Liver (tissue), 9 donors: ENCODE results near the gene VASN. TPM values are rescaled to one million over a fixed set of nuclear protein-coding genes. Genes with fewer than 3 reads are reported as not detected.

Source experiments
- DNase-seq: peaks from one replicate; pipeline ENCODE4 v3.0.0-alpha.2; 2017; ENCODE audit warnings: low spot score
- H3K27ac ChIP-seq, 2 donors: one replicate each; pipeline ENCODE4 v1.7.0; 2013; ENCODE audit warnings: inconsistent platforms in 2 of 2, low read length in 2 of 2, control low read depth in 1 of 2, low read depth in 1 of 2, mild to moderate bottlenecking in 1 of 2
- H3K27me3 ChIP-seq, 4 donors: one replicate each; pipeline versions ENCODE4 v1.6.1 to v1.7.0; 2013; ENCODE audit warnings: low read length in 3 of 4, inconsistent platforms in 1 of 4, mild to moderate bottlenecking in 1 of 4, moderate library complexity in 1 of 4; ENCODE audit not compliant: control insufficient read depth in 4 of 4, insufficient read depth in 4 of 4
- H3K36me3 ChIP-seq, 4 donors: one replicate each; pipeline versions ENCODE4 v1.6.1 to v1.7.0; 2013; ENCODE audit warnings: low read length in 3 of 4, mild to moderate bottlenecking in 3 of 4, low read depth in 1 of 4, moderate library complexity in 1 of 4; ENCODE audit not compliant: control insufficient read depth in 4 of 4, insufficient read depth in 3 of 4
- H3K4me1 ChIP-seq, 4 donors: one replicate each; pipeline versions ENCODE4 v1.6.1 to v1.7.0; 2013; ENCODE audit warnings: low read length in 3 of 4, mild to moderate bottlenecking in 3 of 4, moderate library complexity in 1 of 4; ENCODE audit not compliant: control insufficient read depth in 4 of 4, insufficient read depth in 4 of 4
- H3K4me3 ChIP-seq, 3 donors: one replicate each; pipeline versions ENCODE4 v1.6.1 to v1.7.0; 2013; ENCODE audit warnings: low read length in 3 of 3, control low read depth in 1 of 3, low read depth in 1 of 3, mild to moderate bottlenecking in 1 of 3
- H3K9ac ChIP-seq, 2 donors: one replicate each; pipeline ENCODE4 v1.7.0; 2013; ENCODE audit warnings: low read length in 2 of 2, mild to moderate bottlenecking in 2 of 2, moderate library complexity in 2 of 2, control low read depth in 1 of 2, low read depth in 1 of 2
- H3K9me3 ChIP-seq, 4 donors: one replicate each; pipeline versions ENCODE4 v1.6.1 to v1.7.0; 2013; ENCODE audit warnings: low read length in 3 of 4; ENCODE audit not compliant: control insufficient read depth in 4 of 4
- ATF3 ChIP-seq: IDR thresholded peaks from 2 replicates; pipeline ENCODE4 v1.6.1; 2016; ENCODE audit warnings: antibody characterized with exemption
- CTCF ChIP-seq: fragments of 150-350 bp; IDR thresholded peaks from 2 replicates; pipeline ENCODE4 v1.5.1; 2017; ENCODE audit warnings: improper control_type of control experiment, low read depth, low read length; ENCODE audit not compliant: missing input control
- EGR1 ChIP-seq, 2 donors: IDR thresholded peaks; 2 replicates each; pipeline ENCODE4 v1.6.1; 2016 to 2018; ENCODE audit warnings: antibody characterized with exemption in 2 of 2, low read depth in 2 of 2
- FOXA1 ChIP-seq: IDR thresholded peaks from 2 replicates; pipeline ENCODE4 v1.6.1; 2016; ENCODE audit warnings: antibody characterized with exemption
- FOXA2 ChIP-seq: IDR thresholded peaks from 2 replicates; pipeline ENCODE4 v1.6.1; 2016; ENCODE audit warnings: antibody characterized with exemption
- GABPA ChIP-seq, 2 donors: IDR thresholded peaks in 1 of 2; conservative IDR thresholded peaks in 1 of 2; 2 replicates each; pipeline ENCODE4 v1.6.1; 2016; ENCODE audit warnings: antibody characterized with exemption in 2 of 2, mild to moderate bottlenecking in 1 of 2, moderate library complexity in 1 of 2
- HNF4A ChIP-seq, 2 donors: conservative IDR thresholded peaks; 2 replicates each; pipeline ENCODE4 v1.6.1; 2016; ENCODE audit warnings: antibody characterized with exemption in 2 of 2, mild to moderate bottlenecking in 2 of 2
- HNF4G ChIP-seq: IDR thresholded peaks from 2 replicates; pipeline ENCODE4 v1.6.1; 2016; ENCODE audit warnings: antibody characterized with exemption
- JUND ChIP-seq, 2 donors: IDR thresholded peaks; 2 replicates each; pipeline ENCODE4 v1.6.1; 2016; ENCODE audit warnings: antibody characterized with exemption in 2 of 2
- MAX ChIP-seq: IDR thresholded peaks from 2 replicates; pipeline ENCODE4 v1.6.1; 2016; ENCODE audit warnings: antibody characterized with exemption
- NR2F2 ChIP-seq: IDR thresholded peaks from 2 replicates; pipeline ENCODE4 v1.6.1; 2016; ENCODE audit warnings: antibody characterized with exemption
- RAD21 ChIP-seq, 2 donors: IDR thresholded peaks; 2 replicates each; pipeline ENCODE4 v1.6.1; 2016; ENCODE audit warnings: antibody characterized with exemption in 2 of 2, mild to moderate bottlenecking in 2 of 2
- REST ChIP-seq: IDR thresholded peaks from 2 replicates; pipeline ENCODE4 v1.6.1; 2016; ENCODE audit warnings: antibody characterized with exemption, mild to moderate bottlenecking
- RXRA ChIP-seq, 2 donors: IDR thresholded peaks; 2 replicates each; pipeline ENCODE4 v1.6.1; 2017 to 2018; ENCODE audit warnings: antibody characterized with exemption in 2 of 2, mild to moderate bottlenecking in 1 of 2
- SP1 ChIP-seq: IDR thresholded peaks from 2 replicates; pipeline ENCODE4 v1.6.1; 2018; ENCODE audit warnings: antibody characterized with exemption, mild to moderate bottlenecking
- TAF1 ChIP-seq: conservative IDR thresholded peaks from 2 replicates; pipeline ENCODE4 v1.6.1; 2016; ENCODE audit warnings: antibody characterized with exemption, mild to moderate bottlenecking
- YY1 ChIP-seq: IDR thresholded peaks from 2 replicates; pipeline ENCODE4 v1.6.1; 2016; ENCODE audit warnings: antibody characterized with exemption, mild to moderate bottlenecking
- ZBTB33 ChIP-seq: IDR thresholded peaks from 2 replicates; pipeline ENCODE4 v1.6.1; 2016; ENCODE audit warnings: antibody characterized with exemption
- WGBS: extraction: QIAGEN DNeasy Blood & Tissue Kit; methylation state at CpG from one replicate; pipeline ENCODE4 v1.1.7; 2013; 5-methylcytosine and 5-hydroxymethylcytosine counted together
- polyA plus RNA-seq, 2 donors: library from polyadenylated mRNA; stranded (reverse) in 1 of 2; unstranded in 1 of 2; fragments of 200-250 nt in 1 of 2; fragments of >200 nt in 1 of 2; fragmentation: Nextera tagmentation in 1 of 2; extraction: Ambion mirVana in 1 of 2; gene quantifications; one replicate each; pipeline versions ENCODE4 v1.2.1 to v1.2.3, GENCODE V29; 2013 to 2015
- total RNA-seq, 2 donors: library from RNA; depleted of rRNA; stranded (reverse); fragments of >200 nt; gene quantifications; one replicate each; pipeline ENCODE4 v1.2.3, GENCODE V29; 2014
- donor health status: healthy.
- donor health status: healthy.
- donor health status: healthy.
- donor health status: healthy.
- donor health status: healthy.

VASN gene
- total and polyA plus RNA-seq, 4 donors = 6.2 to 26.9 (median 21.2) TPM

GRCh38 chr16:4361033-4361943 lies 10.4 kb upstream of the VASN start:
- H3K9me3 ChIP-seq = no peaks in the 10 kb centered on the region
- H3K9ac ChIP-seq = no peak overlapping the region
- H3K4me3 ChIP-seq = no peak overlapping the region
- no peak for TF ChIP-seq JUND (IDR thresholded peaks at IDR 0.05)
- no peak for TF ChIP-seq CTCF
- no peak for TF ChIP-seq GABPA (IDR thresholded peaks at IDR 0.05 in 1 of 2, conservative IDR thresholded peaks at IDR 0.05 in 1 of 2)
- TF ChIP-seq ATF3 = no peak
- TF ChIP-seq RAD21 (IDR thresholded peaks at IDR 0.05) = no peak
- no peak for TF ChIP-seq TAF1
- no peak for TF ChIP-seq EGR1 (IDR thresholded peaks at IDR 0.05; ENCODE audit: low read depth in 2 of 2)
- TF ChIP-seq MAX = no peak
- no peak for TF ChIP-seq SP1
- no peak for TF ChIP-seq HNF4G
- no peak for TF ChIP-seq HNF4A (conservative IDR thresholded peaks at IDR 0.05)
- no peak for TF ChIP-seq YY1
- TF ChIP-seq FOXA2 = no peak
- no peak for TF ChIP-seq RXRA (IDR thresholded peaks at IDR 0.05)
- H3K36me3 ChIP-seq = peaks cover 0 to 9% (median 6%) of the 10 kb centered on the region in 4 donors
- H3K4me1 ChIP-seq = peaks cover 0 to 4% (median 1%) of the 10 kb centered on the region in 4 donors
- no peak for DNase-seq
- no peaks in the 10 kb centered on the region for H3K27me3 ChIP-seq
- 96% methylated on average over 28 of the region's 28 CpGs for WGBS
- no peak overlapping the region for H3K27ac ChIP-seq

- TF ChIP-seq MAX (no peak), GABPA (IDR thresholded peaks at IDR 0.05 in 1 of 2, conservative IDR thresholded peaks at IDR 0.05 in 1 of 2) (no peak), HNF4A (conservative IDR thresholded peaks at IDR 0.05) (no peak), RAD21 (IDR thresholded peaks at IDR 0.05) (no peak), REST (no peak), RXRA (IDR thresholded peaks at IDR 0.05) (no peak), TAF1 (no peak), ATF3 (no peak), CTCF (no peak), HNF4G (no peak), NR2F2 (no peak), SP1 (no peak), FOXA1 (no peak), EGR1 (IDR thresholded peaks at IDR 0.05; ENCODE audit: low read depth in 2 of 2) (no peak), YY1 (no peak), ZBTB33 (no peak), FOXA2 (no peak), JUND (IDR thresholded peaks at IDR 0.05) (no peak)
- Histone ChIP-seq H3K27ac (no peak overlapping the region), H3K4me3 (no peak overlapping the region), H3K36me3 (peaks cover 0 to 9% (median 6%) of the 10 kb centered on the region in 4 donors), H3K27me3 (no peaks in the 10 kb centered on the region), H3K4me1 (peaks cover 0 to 4% (median 1%) of the 10 kb centered on the region in 4 donors), H3K9ac (no peak overlapping the region), H3K9me3 (no peaks in the 10 kb centered on the region)
- DNase-seq = no peak
- 96% methylated on average over 12 of the region's 12 CpGs for WGBS
These were observed 9.7 kb upstream of the VASN start for GRCh38 chr16:4361944-4362311.
